Activated CD8-positive, alpha-beta T cell treated with anti-CD3 and anti-CD28 coated beads for 36 hours (primary cell): ENCODE data around the gene GUCY1A2. TPM values are rescaled to one million over a fixed set of nuclear protein-coding genes. Genes with fewer than 3 reads are reported as not detected.

ENCODE experiments used
- ATAC-seq: fragments of 200-7000 bp; cut with Tn5 transposase; one replicate; pipeline ENCODE4 v1.10.0; 2021; ENCODE audit warnings: mild to moderate bottlenecking, moderate library complexity
- CTCF ChIA-PET: fragments of 350-600 bp; sonication (Branson Sonifier 250); formaldehyde crosslinking; loops from one replicate; lab custom pipeline; 2021; ENCODE audit warnings: antibody characterized with exemption; lab: Charles Lee
- POLR2A ChIA-PET: fragments of 350-600 bp; sonication (Branson Sonifier 250); formaldehyde crosslinking; loops from one replicate; lab custom pipeline; 2021; ENCODE audit warnings: antibody characterized with exemption; lab: Charles Lee
- DNase-seq: peaks from one replicate; pipeline ENCODE4 v3.0.0-alpha.2; 2020
- H3K27ac Mint-ChIP-seq: one replicate; pipeline ENCODE4 v1.8.0; 2021; ENCODE audit warnings: mild to moderate bottlenecking, mixed read lengths
- H3K27me3 Mint-ChIP-seq: one replicate; pipeline ENCODE4 v1.8.0; 2021; ENCODE audit warnings: mixed read lengths
- H3K36me3 Mint-ChIP-seq: one replicate; pipeline ENCODE4 v1.8.0; 2021; ENCODE audit warnings: low read depth, mixed read lengths
- H3K4me1 Mint-ChIP-seq: one replicate; pipeline ENCODE4 v1.8.0; 2021; ENCODE audit warnings: low read depth, mixed read lengths
- H3K4me3 Mint-ChIP-seq: one replicate; pipeline ENCODE4 v1.8.0; 2021; ENCODE audit warnings: mild to moderate bottlenecking, moderate library complexity, mixed read lengths
- H3K9me3 Mint-ChIP-seq: one replicate; pipeline ENCODE4 v1.8.0; 2021; ENCODE audit warnings: mixed read lengths
- CTCF ChIP-seq: fragments of 200-600 bp; IDR thresholded peaks from one replicate; pipeline ENCODE4 v1.8.0; 2022; ENCODE audit warnings: antibody characterized with exemption, mild to moderate bottlenecking
- intact Hi-C: fragments of 100-400 bp; cut with micrococcal nuclease; formaldehyde crosslinking; loops from one replicate; pipeline ENCODE4 v1.10.0; 2022
- total RNA-seq, 2 experiments: library from RNA; stranded (reverse); gene quantifications; one replicate each; pipeline ENCODE4 v1.2.3, GENCODE V29; 2021

Gene GUCY1A2
- total RNA-seq, 2 experiments from 2014 or later: not detected

DNA sequence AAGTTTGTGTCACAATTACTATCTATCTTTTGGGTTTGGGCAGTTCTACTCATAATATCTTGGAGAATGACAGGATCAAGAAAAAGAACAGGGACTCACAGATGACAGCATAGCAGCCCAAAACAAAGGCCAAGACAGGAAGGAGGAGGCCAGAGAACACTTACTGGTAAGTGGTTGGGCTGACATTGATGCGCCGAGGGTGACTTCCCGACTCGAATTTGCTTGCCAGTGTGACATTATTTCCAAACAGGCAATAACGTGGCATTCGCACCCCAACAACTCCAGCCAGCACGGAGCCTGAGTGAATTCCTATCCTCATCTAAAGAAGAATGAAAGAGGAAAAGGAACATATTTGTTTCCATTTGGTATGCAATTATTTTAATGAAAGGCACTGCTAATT is 309.9 kb downstream of the GUCY1A2 start:
- DNase-seq (no peak), ATAC-seq (no peak)
- CTCF ChIA-PET: no interaction called here
- POLR2A ChIA-PET: no interaction called here
- no peak for TF ChIP-seq CTCF
- intact Hi-C loops: no loop called here
- H3K9me3 Mint-ChIP-seq: peaks cover 3% of the 10 kb centered on the region
- no peaks in the 10 kb centered on the region for H3K4me1 Mint-ChIP-seq
- H3K27me3 Mint-ChIP-seq: no peaks in the 10 kb centered on the region
- H3K27ac Mint-ChIP-seq: no peak overlapping the region
- H3K4me3 Mint-ChIP-seq: no peak overlapping the region
- no peaks in the 10 kb centered on the region for H3K36me3 Mint-ChIP-seq

DNA sequence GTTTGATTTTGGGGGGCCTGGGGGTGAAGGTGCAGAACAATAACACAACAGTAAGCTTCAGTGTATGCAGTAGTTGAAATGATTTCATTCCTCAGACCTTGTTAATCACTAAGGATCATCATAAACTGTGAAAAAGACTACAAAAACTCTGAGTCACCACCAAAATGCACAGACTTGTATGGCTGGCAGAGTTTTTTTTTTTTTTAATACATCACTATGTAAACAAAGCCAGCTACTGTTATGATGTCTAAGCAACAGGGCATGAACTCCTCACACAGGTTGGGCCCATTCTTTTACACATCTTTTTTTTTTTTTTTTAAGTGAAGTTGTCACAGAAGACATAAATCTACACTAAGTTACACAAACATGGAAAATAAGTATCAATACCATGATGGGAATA is 311.9 kb downstream of the GUCY1A2 start:
- H3K27me3 Mint-ChIP-seq: no peaks in the 10 kb centered on the region
- H3K4me1 Mint-ChIP-seq: no peaks in the 10 kb centered on the region
- no peak overlapping the region for H3K27ac Mint-ChIP-seq
- no peak overlapping the region for H3K4me3 Mint-ChIP-seq
- TF ChIP-seq CTCF: no peak
- no peak for DNase-seq
- H3K36me3 Mint-ChIP-seq: no peaks in the 10 kb centered on the region
- POLR2A ChIA-PET: no interaction called here
- CTCF ChIA-PET: no interaction called here
- no peak for ATAC-seq
- peaks cover under 1% of the 10 kb centered on the region for H3K9me3 Mint-ChIP-seq
- intact Hi-C loops: no loop called here

DNA sequence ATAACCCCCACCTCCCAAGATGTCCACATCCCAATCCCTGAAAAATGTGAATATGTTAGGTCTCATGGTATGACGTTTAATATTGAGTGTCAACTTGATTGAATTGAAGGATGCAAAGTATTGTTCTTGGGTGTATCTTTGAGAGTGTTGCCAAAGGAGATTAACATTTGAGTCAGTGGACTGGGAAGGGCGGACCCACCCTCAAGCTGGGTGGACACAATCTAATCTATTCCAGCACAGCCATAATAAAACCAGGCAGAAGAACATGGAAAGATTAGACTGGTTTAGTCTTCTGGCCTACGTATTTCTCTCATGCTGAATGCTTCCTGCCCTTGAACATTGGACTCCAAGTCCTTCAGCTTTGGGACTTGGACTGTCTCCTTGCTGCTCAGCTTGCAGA is 315.5 kb downstream of the GUCY1A2 start:
- H3K4me1 Mint-ChIP-seq: no peaks in the 10 kb centered on the region
- H3K36me3 Mint-ChIP-seq: no peaks in the 10 kb centered on the region
- ChIA-PET CTCF (no interaction called here), POLR2A (no interaction called here)
- H3K27me3 Mint-ChIP-seq: no peaks in the 10 kb centered on the region
- no peaks in the 10 kb centered on the region for H3K9me3 Mint-ChIP-seq
- no peak overlapping the region for H3K27ac Mint-ChIP-seq
- TF ChIP-seq CTCF: no peak
- ATAC-seq (no peak), DNase-seq (no peak)
- intact Hi-C loops: no loop called here
- no peak overlapping the region for H3K4me3 Mint-ChIP-seq

DNA sequence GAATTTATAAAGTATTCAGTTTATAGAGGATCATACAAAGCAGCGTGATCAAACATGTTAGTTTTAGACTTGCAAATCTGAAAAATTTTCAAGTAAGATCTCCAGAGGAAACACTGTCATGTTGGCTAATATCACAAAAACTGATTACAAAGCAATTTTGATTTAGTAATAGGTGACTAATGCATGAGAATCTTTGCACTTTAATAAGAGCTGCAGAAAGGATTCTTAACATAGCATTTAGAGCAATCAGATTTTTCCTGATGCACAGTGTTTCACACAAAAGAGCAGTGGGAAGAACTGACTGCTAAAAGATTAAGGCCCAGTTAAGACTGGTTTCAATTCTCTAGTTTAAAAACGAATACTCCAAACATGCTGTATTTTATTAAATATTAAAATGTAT is 321.2 kb downstream of the GUCY1A2 start:
- H3K4me1 Mint-ChIP-seq: no peaks in the 10 kb centered on the region
- H3K4me3 Mint-ChIP-seq: no peak overlapping the region
- DNase-seq: no peak
- no peak for ATAC-seq
- POLR2A ChIA-PET: no interaction called here
- intact Hi-C loops: no loop called here
- TF ChIP-seq CTCF: no peak
- H3K36me3 Mint-ChIP-seq: no peaks in the 10 kb centered on the region
- no peaks in the 10 kb centered on the region for H3K27me3 Mint-ChIP-seq
- CTCF ChIA-PET: interaction anchor here (0.5 kb wide), 1 partner anchor 323 kb away, joined by 3 read pairs; no protein-coding TSS in a partner anchor
- H3K27ac Mint-ChIP-seq: no peak overlapping the region
- H3K9me3 Mint-ChIP-seq: no peaks in the 10 kb centered on the region

GRCh38 chr11:106695506-106695905 is 322.8 kb downstream of the GUCY1A2 start:
- intact Hi-C loops: no loop called here
- Mint-ChIP-seq H3K27me3 (no peaks in the 10 kb centered on the region), H3K27ac (no peak overlapping the region), H3K36me3 (no peaks in the 10 kb centered on the region), H3K4me1 (no peaks in the 10 kb centered on the region), H3K9me3 (no peaks in the 10 kb centered on the region), H3K4me3 (no peak overlapping the region)
- ChIA-PET CTCF (no interaction called here), POLR2A (no interaction called here)
- no peak for TF ChIP-seq CTCF
- DNase-seq (no peak), ATAC-seq (no peak)
